B cell (primary cell): ENCODE results near the gene CPS1. TPM values are rescaled to one million over a fixed set of nuclear protein-coding genes. Genes with fewer than 3 reads are reported as not detected.

Source experiments
- ATAC-seq: fragments of 200-7000 bp; cut with Tn5 transposase; one replicate; pipeline ENCODE4 v1.10.0; 2021; ENCODE audit warnings: low read depth, mild to moderate bottlenecking, moderate number of reproducible peaks, moderate library complexity
- CTCF ChIA-PET: fragments of 350-600 bp; sonication (Branson Sonifier 250); formaldehyde crosslinking; loops from one replicate; lab custom pipeline; 2021; ENCODE audit warnings: antibody characterized with exemption, inconsistent platforms; lab: Charles Lee
- POLR2A ChIA-PET: fragments of 350-600 bp; sonication (Branson Sonifier 250); formaldehyde crosslinking; loops from one replicate; lab custom pipeline; 2021; ENCODE audit warnings: antibody characterized with exemption; lab: Charles Lee
- DNase-seq: peaks from one replicate; pipeline ENCODE4 v3.0.0; 2013
- H2AFZ ChIP-seq: 2 replicates; pipeline ENCODE4 v1.6.1; 2012; ENCODE audit warnings: mild to moderate bottlenecking, low read depth, low read length; ENCODE audit not compliant: insufficient read depth, poor library complexity, severe bottlenecking
- H3K27ac ChIP-seq, 2 donors: 1 replicate in 1 of 2; 2 replicates in 1 of 2; pipeline ENCODE4 v1.5.1; 2012 to 2013; ENCODE audit warnings: low read length in 2 of 2, mild to moderate bottlenecking in 2 of 2, moderate library complexity in 1 of 2
- H3K27me3 ChIP-seq, 4 experiments: fragments of 200-600 bp in 1 of 4; sonication (generic) in 1 of 4; replicated peaks in 1 of 4; 1 replicate in 2 of 4; 2 replicates in 2 of 4; pipeline versions ENCODE4 v1.6.1 to v1.7.0; 2013 to 2016; ENCODE audit warnings: low read length in 3 of 4, mild to moderate bottlenecking in 2 of 4, mixed read lengths in 1 of 4, moderate library complexity in 1 of 4; ENCODE audit not compliant: insufficient read depth in 4 of 4, control insufficient read depth in 3 of 4; ENCODE audit errors: control extremely low read depth in 1 of 4
- H3K36me3 ChIP-seq, 2 experiments: replicated peaks in 1 of 2; 1 replicate in 1 of 2; 2 replicates in 1 of 2; pipeline versions ENCODE4 v1.6.1 to v1.7.1; 2013; ENCODE audit warnings: low read length in 1 of 2; ENCODE audit not compliant: insufficient read depth in 2 of 2, control insufficient read depth in 1 of 2; ENCODE audit errors: control extremely low read depth in 1 of 2, extremely low read depth in 1 of 2
- H3K4me1 ChIP-seq, 2 donors: fragments of 200-600 bp in 1 of 2; sonication (generic) in 1 of 2; 1 replicate in 1 of 2; 2 replicates in 1 of 2; pipeline versions ENCODE4 v1.5.1 to v1.6.1; 2013 to 2017; ENCODE audit warnings: low read length in 2 of 2; ENCODE audit not compliant: control insufficient read depth in 2 of 2, insufficient read depth in 2 of 2
- H3K4me2 ChIP-seq: replicated peaks from 2 replicates; pipeline ENCODE3; 2012; ENCODE audit warnings: mild to moderate bottlenecking, low read depth, low read length; ENCODE audit not compliant: poor library complexity, severe bottlenecking
- H3K4me3 ChIP-seq, 5 experiments: fragments of 200-600 bp in 1 of 5; sonication (generic) in 1 of 5; 1 replicate in 3 of 5; 2 replicates in 2 of 5; pipeline versions ENCODE4 v1.5.1 to v1.7.0; 2011 to 2016; ENCODE audit warnings: low read length in 4 of 5, mild to moderate bottlenecking in 4 of 5, low read depth in 2 of 5, control low read depth in 1 of 5, moderate library complexity in 1 of 5; ENCODE audit not compliant: insufficient read depth in 1 of 5; ENCODE audit errors: control extremely low read depth in 1 of 5, extremely low read depth in 1 of 5
- H3K79me2 ChIP-seq: fragments of 200-600 bp; sonication (generic); one replicate; pipeline ENCODE4 v1.6.0; 2016; ENCODE audit warnings: low read length; ENCODE audit not compliant: control insufficient read depth, insufficient read depth
- H3K9ac ChIP-seq: fragments of 200-600 bp; sonication (generic); 2 replicates; pipeline ENCODE4 v1.6.1; 2017; ENCODE audit warnings: mild to moderate bottlenecking, low read length, moderate library complexity
- H3K9me3 ChIP-seq, 3 donors: one replicate each; pipeline versions ENCODE4 v1.6.1 to v1.7.1; 2013; ENCODE audit warnings: low read length in 2 of 3; ENCODE audit not compliant: control insufficient read depth in 2 of 3, insufficient read depth in 1 of 3; ENCODE audit errors: control extremely low read depth in 1 of 3
- H4K20me1 ChIP-seq: 2 replicates; pipeline ENCODE4 v1.6.0; 2012; ENCODE audit warnings: mild to moderate bottlenecking, low read length; ENCODE audit not compliant: insufficient read depth, control insufficient read depth, poor library complexity, severe bottlenecking
- H3K27ac Mint-ChIP-seq: one replicate; pipeline ENCODE4 v1.8.0; 2021; ENCODE audit warnings: mixed read lengths
- H3K27me3 Mint-ChIP-seq: one replicate; pipeline ENCODE4 v1.8.0; 2021; ENCODE audit warnings: mixed read lengths
- H3K4me1 Mint-ChIP-seq: one replicate; pipeline ENCODE4 v1.8.0; 2021; ENCODE audit warnings: mixed read lengths
- H3K4me3 Mint-ChIP-seq: one replicate; pipeline ENCODE4 v1.8.0; 2021; ENCODE audit warnings: mixed read lengths
- H3K9me3 Mint-ChIP-seq: one replicate; pipeline ENCODE4 v1.8.0; 2022; ENCODE audit warnings: mixed read lengths; ENCODE audit not compliant: insufficient read depth
- EZH2 ChIP-seq: IDR thresholded peaks from 2 replicates; pipeline ENCODE4 v1.6.1; 2012; ENCODE audit warnings: borderline replicate concordance, low read depth, mild to moderate bottlenecking, moderate library complexity, low read length; ENCODE audit not compliant: insufficient read depth, poor library complexity, severe bottlenecking
- WGBS: methylation state at CpG from one replicate; pipeline ENCODE4 v1.1.5; 2013; ENCODE audit warnings: missing lambda C conversion rate; ENCODE audit not compliant: insufficient coverage; 5-methylcytosine and 5-hydroxymethylcytosine counted together
- intact Hi-C: fragments of 100-400 bp; cut with micrococcal nuclease; formaldehyde crosslinking; loops from one replicate; pipeline ENCODE4 v1.10.0; 2022
- polyA plus RNA-seq: library from polyadenylated mRNA; depleted of rRNA; stranded (reverse); fragments of >200 nt; gene quantifications from 2 replicates; pipeline ENCODE4 v1.2.3, GENCODE V29; 2012
- total RNA-seq, 2 donors: library from RNA; stranded (reverse); fragments of 120-200 nt in 1 of 2; gene quantifications; 1 replicate in 1 of 2; 2 replicates in 1 of 2; pipeline versions ENCODE4 v1.2.3 to v1.2.4, GENCODE V29; 2013 to 2022
- TF ChIP-seq, protein P1 (sequence below): fragments of 200-600 bp; IDR thresholded peaks from one replicate; pipeline ENCODE4 v1.8.0; 2022; ENCODE audit warnings: antibody characterized with exemption, mild to moderate bottlenecking

The CPS1 gene
- total and polyA plus RNA-seq, 2 donors (not counting 1 experiment from before 2014, with no cell fraction given), result 0.12 to 0.25 TPM

DNA sequence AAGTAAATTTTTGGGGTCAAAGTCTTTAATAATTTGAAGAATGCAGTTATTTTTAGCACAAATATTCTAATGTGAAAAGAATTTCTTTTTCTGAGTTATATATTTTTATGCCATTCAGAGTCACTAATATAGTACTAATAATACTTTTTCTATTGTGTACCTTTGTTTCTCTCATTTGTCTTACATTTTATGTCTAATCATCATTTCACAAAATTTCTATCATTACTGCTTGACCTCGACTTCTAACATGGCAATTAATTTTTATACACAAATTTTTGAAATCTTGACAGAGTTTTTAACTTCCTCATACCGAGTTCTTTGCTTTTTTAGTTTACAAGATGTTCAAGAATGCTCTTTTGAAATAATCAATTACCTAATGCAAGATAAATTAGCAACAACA, 8.4 kb upstream of the CPS1 start:
- no peaks in the 10 kb centered on the region for H3K4me1 Mint-ChIP-seq
- Histone ChIP-seq H3K79me2 (no peaks in the 10 kb centered on the region), H3K4me1 (no peaks in the 10 kb centered on the region), H3K27me3 (no peaks in the 10 kb centered on the region), H3K4me2 (no peak overlapping the region), H3K9me3 (no peaks in the 10 kb centered on the region), H3K36me3 (no peaks in the 10 kb centered on the region), H2AFZ (no peak overlapping the region), H3K4me3 (no peak overlapping the region), H3K9ac (no peak overlapping the region), H4K20me1 (no peaks in the 10 kb centered on the region), H3K27ac (no peak overlapping the region)
- WGBS, result no CpG with 5 or more reads among the region's 2 CpGs
- H3K27ac Mint-ChIP-seq, result no peak overlapping the region
- H3K9me3 Mint-ChIP-seq, result no peaks in the 10 kb centered on the region
- no peak overlapping the region for H3K4me3 Mint-ChIP-seq
- ATAC-seq (no peak), DNase-seq (no peak)
- intact Hi-C loops, result no loop called here
- TF ChIP-seq EZH2, result no peak
- TF ChIP-seq, protein P1, sequence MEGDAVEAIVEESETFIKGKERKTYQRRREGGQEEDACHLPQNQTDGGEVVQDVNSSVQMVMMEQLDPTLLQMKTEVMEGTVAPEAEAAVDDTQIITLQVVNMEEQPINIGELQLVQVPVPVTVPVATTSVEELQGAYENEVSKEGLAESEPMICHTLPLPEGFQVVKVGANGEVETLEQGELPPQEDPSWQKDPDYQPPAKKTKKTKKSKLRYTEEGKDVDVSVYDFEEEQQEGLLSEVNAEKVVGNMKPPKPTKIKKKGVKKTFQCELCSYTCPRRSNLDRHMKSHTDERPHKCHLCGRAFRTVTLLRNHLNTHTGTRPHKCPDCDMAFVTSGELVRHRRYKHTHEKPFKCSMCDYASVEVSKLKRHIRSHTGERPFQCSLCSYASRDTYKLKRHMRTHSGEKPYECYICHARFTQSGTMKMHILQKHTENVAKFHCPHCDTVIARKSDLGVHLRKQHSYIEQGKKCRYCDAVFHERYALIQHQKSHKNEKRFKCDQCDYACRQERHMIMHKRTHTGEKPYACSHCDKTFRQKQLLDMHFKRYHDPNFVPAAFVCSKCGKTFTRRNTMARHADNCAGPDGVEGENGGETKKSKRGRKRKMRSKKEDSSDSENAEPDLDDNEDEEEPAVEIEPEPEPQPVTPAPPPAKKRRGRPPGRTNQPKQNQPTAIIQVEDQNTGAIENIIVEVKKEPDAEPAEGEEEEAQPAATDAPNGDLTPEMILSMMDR, result no peak
- ChIA-PET POLR2A (no interaction called here), CTCF (no interaction called here)
- peaks cover 6% of the 10 kb centered on the region for H3K27me3 Mint-ChIP-seq

- Histone ChIP-seq H3K4me1 (no peaks in the 10 kb centered on the region), H3K9ac (no peak overlapping the region), H3K4me3 (no peak overlapping the region), H4K20me1 (no peaks in the 10 kb centered on the region), H3K4me2 (no peak overlapping the region), H3K9me3 (no peaks in the 10 kb centered on the region), H3K79me2 (no peaks in the 10 kb centered on the region), H3K36me3 (no peaks in the 10 kb centered on the region), H3K27ac (no peak overlapping the region), H3K27me3 (no peaks in the 10 kb centered on the region), H2AFZ (no peak overlapping the region)
- intact Hi-C loops, result no loop called here
- DNase-seq (no peak), ATAC-seq (no peak)
- ChIA-PET POLR2A (no interaction called here), CTCF (no interaction called here)
- WGBS, result 95% methylated on average over 3 of the region's 8 CpGs
- peaks cover 6% of the 10 kb centered on the region for H3K27me3 Mint-ChIP-seq
- no peaks in the 10 kb centered on the region for H3K4me1 Mint-ChIP-seq
- TF ChIP-seq, protein P1, result no peak
- no peak for TF ChIP-seq EZH2
- H3K4me3 Mint-ChIP-seq, result no peak overlapping the region
- H3K9me3 Mint-ChIP-seq, result no peaks in the 10 kb centered on the region
- no peak overlapping the region for H3K27ac Mint-ChIP-seq
Measured at GRCh38 chr2:210548878-210549384, 7.5 kb upstream of the CPS1 start.
